ENCODE data around the gene GAPVD1.
"Not testable (repeated sequence)": the region's sequence is repeated elsewhere in the genome, so short reads cannot be mapped to it uniquely, and the experiment has no call there.

GAPVD1 gene

DNA sequence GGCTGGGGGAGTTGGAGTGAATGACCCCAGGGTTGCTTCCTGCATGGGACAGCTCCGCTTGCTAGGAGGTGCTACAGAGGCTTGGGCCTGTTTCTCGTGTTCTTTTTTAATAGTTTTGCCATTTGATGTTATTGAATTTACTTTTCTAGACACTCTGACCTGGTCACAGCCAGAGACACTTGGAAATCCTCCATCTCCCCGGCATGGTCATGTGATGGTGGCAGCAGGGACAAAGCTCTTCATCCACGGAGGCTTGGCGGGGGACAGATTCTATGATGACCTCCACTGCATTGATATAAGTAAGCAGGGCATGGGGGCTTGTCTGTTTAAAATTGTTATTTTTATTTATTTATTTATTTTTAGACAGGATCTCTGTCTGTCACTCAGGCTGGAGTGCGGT is 33.9 kb upstream of the GAPVD1 start:
- no peaks in the 10 kb centered on the region for H3K27me3 ChIP-seq (ENCODE audit: insufficient read depth, low read length, poor library complexity)
- H3K4me3 ChIP-seq (ENCODE audit: low read depth in 1 of 2, low read length in 2 of 2) = no peak overlapping the region
- H3K4me1 ChIP-seq (ENCODE audit: insufficient read depth, low read length) = no peaks in the 10 kb centered on the region
- H2AFZ ChIP-seq (ENCODE audit: low read depth, low read length) = no peak overlapping the region
- no peaks in the 10 kb centered on the region for H3K9me3 ChIP-seq (ENCODE audit: insufficient read depth, low read length, severe bottlenecking)
- no peak for DNase-seq
- H3K27ac ChIP-seq (ENCODE audit: low read length) = no peak overlapping the region
- ATAC-seq (ENCODE audit: insufficient read depth, low read depth) = no peak
- no peaks in the 10 kb centered on the region for H4K20me1 ChIP-seq (ENCODE audit: insufficient read depth, low read length)
- TF ChIP-seq, protein P1, sequence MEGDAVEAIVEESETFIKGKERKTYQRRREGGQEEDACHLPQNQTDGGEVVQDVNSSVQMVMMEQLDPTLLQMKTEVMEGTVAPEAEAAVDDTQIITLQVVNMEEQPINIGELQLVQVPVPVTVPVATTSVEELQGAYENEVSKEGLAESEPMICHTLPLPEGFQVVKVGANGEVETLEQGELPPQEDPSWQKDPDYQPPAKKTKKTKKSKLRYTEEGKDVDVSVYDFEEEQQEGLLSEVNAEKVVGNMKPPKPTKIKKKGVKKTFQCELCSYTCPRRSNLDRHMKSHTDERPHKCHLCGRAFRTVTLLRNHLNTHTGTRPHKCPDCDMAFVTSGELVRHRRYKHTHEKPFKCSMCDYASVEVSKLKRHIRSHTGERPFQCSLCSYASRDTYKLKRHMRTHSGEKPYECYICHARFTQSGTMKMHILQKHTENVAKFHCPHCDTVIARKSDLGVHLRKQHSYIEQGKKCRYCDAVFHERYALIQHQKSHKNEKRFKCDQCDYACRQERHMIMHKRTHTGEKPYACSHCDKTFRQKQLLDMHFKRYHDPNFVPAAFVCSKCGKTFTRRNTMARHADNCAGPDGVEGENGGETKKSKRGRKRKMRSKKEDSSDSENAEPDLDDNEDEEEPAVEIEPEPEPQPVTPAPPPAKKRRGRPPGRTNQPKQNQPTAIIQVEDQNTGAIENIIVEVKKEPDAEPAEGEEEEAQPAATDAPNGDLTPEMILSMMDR (IDR thresholded peaks at IDR 0.05; ENCODE audit: borderline replicate concordance, extremely low read depth, low read length, poor library complexity, severe bottlenecking) = no peak
- TF ChIP-seq EZH2 (IDR thresholded peaks at IDR 0.05; ENCODE audit: borderline replicate concordance, low read depth, low read length, severe bottlenecking) = no peak
- no peak overlapping the region for H3K9ac ChIP-seq (ENCODE audit: low read depth, low read length)
- H3K36me3 ChIP-seq (ENCODE audit: insufficient read depth, low read length) = peaks cover 10% of the 10 kb centered on the region; the same call in 1 of the 2 replicates
- no peak overlapping the region for H3K4me2 ChIP-seq (ENCODE audit: insufficient read depth, low read length)
- H3K79me2 ChIP-seq (ENCODE audit: insufficient read depth, low read length) = no peaks in the 10 kb centered on the region

DNA sequence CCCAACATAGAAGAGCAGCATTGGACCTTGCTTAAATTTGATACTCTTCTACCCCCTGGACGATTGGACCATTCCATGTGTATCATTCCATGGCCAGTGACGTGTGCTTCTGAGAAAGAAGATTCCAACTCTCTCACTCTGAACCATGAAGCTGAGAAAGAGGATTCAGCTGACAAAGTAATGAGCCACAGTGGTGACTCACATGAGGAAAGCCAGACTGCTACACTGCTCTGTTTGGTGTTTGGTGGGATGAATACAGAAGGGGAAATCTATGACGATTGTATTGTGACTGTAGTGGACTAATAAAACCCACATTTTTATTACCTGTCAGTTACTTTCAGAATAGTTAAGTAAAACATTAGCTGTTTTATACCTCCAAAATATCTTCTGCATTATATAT is 27.9 kb upstream of the GAPVD1 start:
- TF ChIP-seq EZH2 (IDR thresholded peaks at IDR 0.05; ENCODE audit: borderline replicate concordance, low read depth, low read length, severe bottlenecking) = no peak
- TF ChIP-seq, protein P1 (IDR thresholded peaks at IDR 0.05; ENCODE audit: borderline replicate concordance, extremely low read depth, low read length, poor library complexity, severe bottlenecking) = no peak
- H3K27ac ChIP-seq (ENCODE audit: low read length) = no peak overlapping the region

DNA sequence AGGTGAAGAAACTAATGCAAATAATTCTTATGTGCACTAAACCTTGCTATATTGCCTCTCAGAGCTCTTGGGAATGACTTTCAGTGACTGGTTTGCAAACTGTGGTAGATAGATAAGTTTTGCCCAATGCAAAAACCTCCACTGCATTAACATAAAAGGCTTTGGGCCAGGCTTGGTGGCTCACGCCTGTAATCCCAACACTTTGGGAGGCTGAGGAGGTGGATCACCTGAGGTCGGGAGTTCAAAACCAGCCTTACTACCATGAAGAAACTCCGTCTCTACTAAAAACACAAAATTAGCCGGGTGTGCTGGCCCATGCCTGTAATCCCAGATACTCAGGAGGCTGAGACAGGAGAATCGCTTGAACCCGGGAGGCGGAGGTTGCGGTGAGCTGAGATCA is 27.5 kb upstream of the GAPVD1 start:
- not testable (repeated sequence) for H3K4me3 ChIP-seq (ENCODE audit: low read depth in 1 of 2, low read length in 2 of 2); DNase-seq; H3K4me2 ChIP-seq (ENCODE audit: insufficient read depth, low read length); ATAC-seq (ENCODE audit: insufficient read depth, low read depth); H3K27ac ChIP-seq (ENCODE audit: low read length); H2AFZ ChIP-seq (ENCODE audit: low read depth, low read length); H3K9ac ChIP-seq (ENCODE audit: low read depth, low read length); H3K9me3 ChIP-seq (ENCODE audit: insufficient read depth, low read length, severe bottlenecking); H3K27me3 ChIP-seq (ENCODE audit: insufficient read depth, low read length, poor library complexity)
- Histone ChIP-seq H4K20me1 (ENCODE audit: insufficient read depth, low read length) (peaks cover 12% of the 10 kb centered on the region), H3K36me3 (ENCODE audit: insufficient read depth, low read length) (peaks cover 60% of the 10 kb centered on the region), H3K79me2 (ENCODE audit: insufficient read depth, low read length) (peaks cover 39% of the 10 kb centered on the region), H3K4me1 (ENCODE audit: insufficient read depth, low read length) (peaks cover 25% of the 10 kb centered on the region)

More for the DNA sequence above, 27.9 kb upstream of the GAPVD1 start:
- Histone ChIP-seq H2AFZ (ENCODE audit: low read depth, low read length) (no peak overlapping the region), H3K36me3 (ENCODE audit: insufficient read depth, low read length) (peaks cover 56% of the 10 kb centered on the region), H3K4me2 (ENCODE audit: insufficient read depth, low read length) (no peak overlapping the region), H3K4me1 (ENCODE audit: insufficient read depth, low read length) (peaks cover 21% of the 10 kb centered on the region), H3K27me3 (ENCODE audit: insufficient read depth, low read length, poor library complexity) (no peaks in the 10 kb centered on the region), H3K9ac (ENCODE audit: low read depth, low read length) (no peak overlapping the region), H3K9me3 (ENCODE audit: insufficient read depth, low read length, severe bottlenecking) (no peaks in the 10 kb centered on the region), H4K20me1 (ENCODE audit: insufficient read depth, low read length) (peaks cover 8% of the 10 kb centered on the region; the same call in 1 of the 2 replicates), H3K4me3 (ENCODE audit: low read depth in 1 of 2, low read length in 2 of 2) (no peak overlapping the region), H3K79me2 (ENCODE audit: insufficient read depth, low read length) (peaks cover 34% of the 10 kb centered on the region)
- DNase-seq (no peak), ATAC-seq (ENCODE audit: insufficient read depth, low read depth) (peak; percentile 41; the same call in 2 of the 3 replicates)

DNA sequence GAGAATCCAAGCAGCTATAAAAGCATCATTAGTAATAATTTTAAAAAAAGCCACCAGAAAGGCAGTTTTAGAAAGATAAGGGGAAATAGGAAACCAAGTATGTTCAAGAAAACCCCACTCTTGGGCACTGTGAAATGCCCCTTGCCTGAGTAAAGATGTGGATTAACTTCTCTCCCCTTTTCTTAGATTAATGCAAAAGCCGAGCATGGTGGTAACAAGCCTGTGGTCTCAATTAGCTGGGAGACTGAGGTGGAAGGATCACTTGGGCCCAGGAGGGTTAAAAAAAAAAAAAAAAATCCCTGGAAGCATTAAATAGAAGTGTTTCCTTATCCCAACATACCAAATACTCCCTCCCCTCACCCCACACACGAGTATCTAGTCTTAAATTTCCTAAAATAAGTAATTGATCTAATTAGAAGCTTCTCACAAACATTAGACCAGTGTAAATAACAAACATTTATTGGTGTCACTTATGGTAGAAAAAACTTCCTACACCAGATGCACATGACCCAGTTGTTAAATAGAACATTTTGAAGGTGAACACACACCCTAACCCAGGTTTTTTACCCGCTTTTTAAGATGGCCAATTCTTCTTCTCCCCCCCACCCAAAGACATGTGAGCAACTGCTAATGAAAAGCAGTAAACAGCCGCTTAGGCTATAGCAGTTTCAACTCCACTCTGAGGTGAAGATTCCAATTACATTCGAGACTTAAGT is 25.7 kb upstream of the GAPVD1 start:
- H4K20me1 ChIP-seq (ENCODE audit: insufficient read depth, low read length) = peaks cover 27% of the 10 kb centered on the region

DNA sequence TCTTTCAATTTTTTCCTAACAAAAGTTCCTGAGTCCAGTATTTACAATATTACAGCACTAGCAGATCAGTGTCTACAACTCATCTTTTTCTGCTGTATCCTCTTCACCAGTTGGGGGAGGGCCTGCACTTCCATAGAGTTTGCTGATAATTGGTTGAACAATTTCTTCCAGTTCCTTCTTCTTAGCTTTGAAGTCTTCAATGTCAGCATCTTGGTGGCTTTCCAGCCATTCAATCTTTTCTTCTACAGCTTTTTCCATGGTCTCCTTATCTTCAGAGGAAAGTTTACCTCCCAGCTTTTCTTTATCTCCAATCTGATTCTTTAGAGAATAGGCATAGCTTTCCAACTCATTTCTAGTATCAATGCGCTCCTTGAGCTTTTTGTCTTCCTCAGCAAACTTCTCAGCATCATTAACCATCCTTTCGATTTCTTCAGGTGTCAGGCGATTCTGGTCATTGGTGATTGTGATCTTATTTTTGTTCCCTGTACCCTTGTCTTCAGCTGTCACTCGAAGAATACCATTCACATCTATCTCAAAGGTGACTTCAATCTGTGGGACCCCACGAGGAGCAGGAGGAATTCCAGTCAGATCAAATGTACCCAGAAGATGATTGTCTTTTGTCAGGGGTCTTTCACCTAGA is 25.0 kb upstream of the GAPVD1 start:
- Histone ChIP-seq H3K79me2 (ENCODE audit: insufficient read depth, low read length) (peaks cover 60% of the 10 kb centered on the region), H4K20me1 (ENCODE audit: insufficient read depth, low read length) (peaks cover 27% of the 10 kb centered on the region), H3K36me3 (ENCODE audit: insufficient read depth, low read length) (peaks cover 74% of the 10 kb centered on the region), H3K4me1 (ENCODE audit: insufficient read depth, low read length) (peaks cover 38% of the 10 kb centered on the region), H3K4me2 (ENCODE audit: insufficient read depth, low read length) (peak overlapping the region; percentile 97; the same call in 1 of the 2 replicates)
- H3K27ac ChIP-seq (ENCODE audit: low read length); DNase-seq; H3K4me3 ChIP-seq (ENCODE audit: low read depth in 1 of 2, low read length in 2 of 2); H2AFZ ChIP-seq (ENCODE audit: low read depth, low read length); H3K9me3 ChIP-seq (ENCODE audit: insufficient read depth, low read length, severe bottlenecking); H3K9ac ChIP-seq (ENCODE audit: low read depth, low read length); ATAC-seq (ENCODE audit: insufficient read depth, low read depth); H3K27me3 ChIP-seq (ENCODE audit: insufficient read depth, low read length, poor library complexity): not testable (repeated sequence)

More for the DNA sequence above, 25.7 kb upstream of the GAPVD1 start:
- Histone ChIP-seq H3K27me3 (ENCODE audit: insufficient read depth, low read length, poor library complexity) (no peaks in the 10 kb centered on the region), H3K79me2 (ENCODE audit: insufficient read depth, low read length) (peaks cover 57% of the 10 kb centered on the region), H3K36me3 (ENCODE audit: insufficient read depth, low read length) (peaks cover 74% of the 10 kb centered on the region), H3K4me1 (ENCODE audit: insufficient read depth, low read length) (peaks cover 38% of the 10 kb centered on the region), H3K27ac (ENCODE audit: low read length) (no peak overlapping the region), H3K4me3 (ENCODE audit: low read depth in 1 of 2, low read length in 2 of 2) (no peak overlapping the region), H3K9ac (ENCODE audit: low read depth, low read length) (no peak overlapping the region), H2AFZ (ENCODE audit: low read depth, low read length) (no peak overlapping the region), H3K4me2 (ENCODE audit: insufficient read depth, low read length) (peak overlapping the region; percentile 97; the same call in 1 of the 2 replicates), H3K9me3 (ENCODE audit: insufficient read depth, low read length, severe bottlenecking) (no peaks in the 10 kb centered on the region)
- ATAC-seq (ENCODE audit: insufficient read depth, low read depth) (no peak), DNase-seq (no peak)
- TF ChIP-seq, protein P1 (IDR thresholded peaks at IDR 0.05; ENCODE audit: borderline replicate concordance, extremely low read depth, low read length, poor library complexity, severe bottlenecking) = no peak
- no peak for TF ChIP-seq EZH2 (IDR thresholded peaks at IDR 0.05; ENCODE audit: borderline replicate concordance, low read depth, low read length, severe bottlenecking)

Measured in DND-41 (cell line).